CD4-positive, alpha-beta memory T cell (primary cell): ENCODE measurements around the gene RB1. TPM values are rescaled to one million over a fixed set of nuclear protein-coding genes. Genes with fewer than 3 reads are reported as not detected.

Experiments
- CTCF ChIA-PET: fragments of 350-600 bp; sonication (Branson Sonifier 250); formaldehyde crosslinking; loops from one replicate; lab custom pipeline; 2021; ENCODE audit warnings: inconsistent platforms; ENCODE audit not compliant: partially characterized antibody; lab: Charles Lee
- POLR2A ChIA-PET: fragments of 350-600 bp; sonication (Branson Sonifier 250); formaldehyde crosslinking; loops from one replicate; lab custom pipeline; 2021; ENCODE audit not compliant: partially characterized antibody; lab: Charles Lee
- DNase-seq, 5 donors: peaks; one replicate each; pipeline versions ENCODE4 v3.0.0 to v3.0.0-alpha.2; 2020 to 2022; ENCODE audit warnings: mixed read lengths in 1 of 5
- H3K27ac ChIP-seq: one replicate; pipeline ENCODE4 v1.7.0; 2013; ENCODE audit warnings: low read depth, low read length
- H3K27me3 ChIP-seq: 2 replicates; pipeline ENCODE4 v1.7.0; 2013; ENCODE audit warnings: mild to moderate bottlenecking, low read length, moderate library complexity; ENCODE audit not compliant: insufficient read depth
- H3K36me3 ChIP-seq: 2 replicates; pipeline ENCODE4 v1.7.0; 2013; ENCODE audit warnings: mild to moderate bottlenecking, low read length, moderate library complexity; ENCODE audit not compliant: insufficient read depth
- H3K4me1 ChIP-seq: 2 replicates; pipeline ENCODE4 v1.7.0; 2013; ENCODE audit warnings: mild to moderate bottlenecking, low read length, moderate library complexity; ENCODE audit not compliant: insufficient read depth
- H3K4me3 ChIP-seq, 2 donors: one replicate each; pipeline ENCODE4 v1.7.0; 2013; ENCODE audit warnings: low read length in 2 of 2, mild to moderate bottlenecking in 1 of 2
- H3K9me3 ChIP-seq, 2 donors: one replicate each; pipeline ENCODE4 v1.7.0; 2013; ENCODE audit warnings: low read length in 2 of 2, control low read depth in 1 of 2; ENCODE audit not compliant: control insufficient read depth in 1 of 2
- H3K27ac Mint-ChIP-seq, 7 donors: one replicate each; pipeline ENCODE4 v1.8.0; 2020 to 2021; ENCODE audit warnings: mixed read lengths in 7 of 7, mild to moderate bottlenecking in 6 of 7, inconsistent platforms in 3 of 7, moderate library complexity in 3 of 7
- H3K27me3 Mint-ChIP-seq, 2 donors: one replicate each; pipeline ENCODE4 v1.8.0; 2020 to 2021; ENCODE audit warnings: mixed read lengths in 2 of 2
- H3K36me3 Mint-ChIP-seq, 2 donors: one replicate each; pipeline ENCODE4 v1.8.0; 2020 to 2021; ENCODE audit warnings: mixed read lengths in 2 of 2, inconsistent platforms in 1 of 2, mild to moderate bottlenecking in 1 of 2
- H3K4me1 Mint-ChIP-seq, 4 donors: one replicate each; pipeline ENCODE4 v1.8.0; 2020 to 2021; ENCODE audit warnings: mixed read lengths in 4 of 4, mild to moderate bottlenecking in 1 of 4
- H3K4me3 Mint-ChIP-seq, 8 donors: one replicate each; pipeline ENCODE4 v1.8.0; 2020 to 2021; ENCODE audit warnings: mixed read lengths in 8 of 8, mild to moderate bottlenecking in 7 of 8, moderate library complexity in 6 of 8, inconsistent platforms in 3 of 8
- H3K9me3 Mint-ChIP-seq, 8 donors: one replicate each; pipeline ENCODE4 v1.8.0; 2020 to 2021; ENCODE audit warnings: mixed read lengths in 8 of 8, mild to moderate bottlenecking in 5 of 8, inconsistent platforms in 3 of 8, moderate library complexity in 1 of 8
- intact Hi-C: fragments of 100-400 bp; cut with micrococcal nuclease; formaldehyde crosslinking; loops from one replicate; pipeline ENCODE4 v1.15.1; 2023
- polyA plus RNA-seq, 2 donors: library from polyadenylated mRNA; unstranded; fragments of 300-500 nt; fragmentation: Illumina TruSeq; gene quantifications; one replicate each; pipeline ENCODE4 v1.2.3, GENCODE V29; 2021
- total RNA-seq, 2 experiments: library from RNA; stranded (reverse); gene quantifications; one replicate each; pipeline ENCODE4 v1.2.3, GENCODE V29; 2021

Gene RB1
- total and polyA plus RNA-seq, 4 experiments from 2014 or later, result 14.9 to 26.0 (median 20.1) TPM

- H3K27me3 Mint-ChIP-seq, result no peaks in the 10 kb centered on the region
- intact Hi-C loops, result loop anchor here (5.0 kb wide), 1 partner anchor 87 kb away; no protein-coding TSS in a partner anchor
- no peak for DNase-seq
- peaks cover 0 to 3% of the 10 kb centered on the region in 2 donors for H3K36me3 Mint-ChIP-seq
- no peaks in the 10 kb centered on the region for H3K9me3 Mint-ChIP-seq
- POLR2A ChIA-PET, result interaction anchor here (1.0 to 7.0 kb wide), 6 partner anchors 11 to 83 kb away, joined by 3 to 113 read pairs (median 4); partner anchors contain the start of gene RCBTB2
- no peak overlapping the region for H3K27ac ChIP-seq
- peak overlapping the region in 3 of 7 donors; percentile 23 to 47 (median 42) for H3K27ac Mint-ChIP-seq
- H3K36me3 ChIP-seq, result no peaks in the 10 kb centered on the region
- H3K4me1 ChIP-seq, result peaks cover 82% of the 10 kb centered on the region
- no peaks in the 10 kb centered on the region for H3K9me3 ChIP-seq
- CTCF ChIA-PET, result interaction anchor here (0.8 to 2.4 kb wide), 4 partner anchors 10 to 85 kb away, joined by 3 to 12 read pairs (median 6); no protein-coding TSS in a partner anchor
- no peak overlapping the region for H3K4me3 Mint-ChIP-seq
- peaks cover 36 to 49% (median 43%) of the 10 kb centered on the region in 4 donors for H3K4me1 Mint-ChIP-seq
- no peak overlapping the region for H3K4me3 ChIP-seq
- no peaks in the 10 kb centered on the region for H3K27me3 ChIP-seq
Observed at GRCh38 chr13:48494874-48495273, 191.3 kb downstream of the RB1 start.

GRCh38 chr13:48496271-48497161, 193.0 kb downstream of the RB1 start:
- Histone ChIP-seq H3K27ac (no peak overlapping the region), H3K9me3 (no peaks in the 10 kb centered on the region), H3K4me3 (no peak overlapping the region), H3K4me1 (peaks cover 66% of the 10 kb centered on the region), H3K36me3 (no peaks in the 10 kb centered on the region), H3K27me3 (no peaks in the 10 kb centered on the region)
- DNase-seq, result peak in 4 of 5 donors; percentile 20 to 40 (median 30)
- Mint-ChIP-seq H3K36me3 (peaks cover 0 to 1% of the 10 kb centered on the region in 2 donors), H3K4me1 (peaks cover 27 to 60% (median 43%) of the 10 kb centered on the region in 4 donors), H3K27ac (peak overlapping the region; percentile 3 to 94 (median 81)), H3K9me3 (no peaks in the 10 kb centered on the region), H3K4me3 (peak overlapping the region in 7 of 8 donors; percentile 49 to 74 (median 62)), H3K27me3 (no peaks in the 10 kb centered on the region)
- ChIA-PET POLR2A (interaction anchor here (0.6 to 7.0 kb wide), 6 partner anchors 9 to 158 kb away, joined by 3 to 113 read pairs (median 6); partner anchors contain the start of genes CYSLTR2, LPAR6 and RCBTB2), CTCF (interaction anchor here (0.6 to 2.4 kb wide), 5 partner anchors 9 to 96 kb away, joined by 3 to 12 read pairs (median 4); partner anchors contain the start of gene RCBTB2)
- intact Hi-C loops, result no loop called here

- H3K9me3 ChIP-seq, result no peaks in the 10 kb centered on the region
- no peak for DNase-seq
- H3K27ac ChIP-seq, result no peak overlapping the region
- peak overlapping the region in 1 of 7 donors; percentile 25 for H3K27ac Mint-ChIP-seq
- H3K4me3 ChIP-seq, result no peak overlapping the region
- H3K36me3 ChIP-seq, result no peaks in the 10 kb centered on the region
- no peaks in the 10 kb centered on the region for H3K9me3 Mint-ChIP-seq
- no peak overlapping the region for H3K4me3 Mint-ChIP-seq
- no peaks in the 10 kb centered on the region for H3K27me3 Mint-ChIP-seq
- POLR2A ChIA-PET, result interaction anchor here (0.7 to 7.0 kb wide), 4 partner anchors 8 to 36 kb away, joined by 3 to 113 read pairs (median 20); partner anchors contain the start of gene RCBTB2
- CTCF ChIA-PET, result no interaction called here
- peaks cover 26 to 64% (median 46%) of the 10 kb centered on the region in 4 donors for H3K4me1 Mint-ChIP-seq
- peaks cover 1 to 2% of the 10 kb centered on the region in 2 donors for H3K36me3 Mint-ChIP-seq
- H3K27me3 ChIP-seq, result no peaks in the 10 kb centered on the region
- H3K4me1 ChIP-seq, result peaks cover 54% of the 10 kb centered on the region
- intact Hi-C loops, result no loop called here
Observed at GRCh38 chr13:48497669-48498068, 194.1 kb downstream of the RB1 start.

GRCh38 chr13:48500652-48501197, 197.2 kb downstream of the RB1 start:
- H3K27ac ChIP-seq, result no peak overlapping the region
- Mint-ChIP-seq H3K4me1 (peaks cover 46 to 81% (median 67%) of the 10 kb centered on the region in 4 donors), H3K27me3 (no peaks in the 10 kb centered on the region), H3K27ac (peak overlapping the region in 4 of 7 donors; percentile 3 to 71 (median 32)), H3K9me3 (no peaks in the 10 kb centered on the region), H3K36me3 (peaks cover 1 to 7% of the 10 kb centered on the region in 2 donors), H3K4me3 (no peak overlapping the region)
- CTCF ChIA-PET, result interaction anchor here (1.0 kb wide), 1 partner anchor 9 kb away, joined by 3 read pairs; no protein-coding TSS in a partner anchor
- POLR2A ChIA-PET, result interaction anchor here (1.3 to 1.5 kb wide), 2 partner anchors 8 to 61 kb away, joined by 4 to 10 read pairs; no protein-coding TSS in a partner anchor
- intact Hi-C loops, result no loop called here
- no peaks in the 10 kb centered on the region for H3K9me3 ChIP-seq
- peaks cover 49% of the 10 kb centered on the region for H3K4me1 ChIP-seq
- H3K36me3 ChIP-seq, result no peaks in the 10 kb centered on the region
- no peak for DNase-seq
- no peaks in the 10 kb centered on the region for H3K27me3 ChIP-seq
- no peak overlapping the region for H3K4me3 ChIP-seq

GRCh38 chr13:48501705-48502104, 198.2 kb downstream of the RB1 start:
- peaks cover 49% of the 10 kb centered on the region for H3K4me1 ChIP-seq
- Mint-ChIP-seq H3K4me3 (no peak overlapping the region), H3K9me3 (no peaks in the 10 kb centered on the region), H3K36me3 (peaks cover 1 to 11% of the 10 kb centered on the region in 2 donors), H3K4me1 (peaks cover 49 to 82% (median 68%) of the 10 kb centered on the region in 4 donors), H3K27me3 (no peaks in the 10 kb centered on the region), H3K27ac (peak overlapping the region in 2 of 7 donors; percentile 26 to 50)
- no peak for DNase-seq
- H3K36me3 ChIP-seq, result no peaks in the 10 kb centered on the region
- CTCF ChIA-PET, result interaction anchor here (0.5 kb wide), 1 partner anchor 33 kb away, joined by 3 read pairs; no protein-coding TSS in a partner anchor
- POLR2A ChIA-PET, result interaction anchor here (1.3 to 1.5 kb wide), 3 partner anchors 9 to 60 kb away, joined by 4 to 10 read pairs (median 5); partner anchors contain the start of gene RCBTB2
- intact Hi-C loops, result no loop called here
- H3K4me3 ChIP-seq, result no peak overlapping the region
- no peaks in the 10 kb centered on the region for H3K9me3 ChIP-seq
- no peak overlapping the region for H3K27ac ChIP-seq
- no peaks in the 10 kb centered on the region for H3K27me3 ChIP-seq

- no peaks in the 10 kb centered on the region for H3K9me3 ChIP-seq
- no peak overlapping the region for H3K4me3 ChIP-seq
- peaks cover 48% of the 10 kb centered on the region for H3K4me1 ChIP-seq
- ChIA-PET CTCF (interaction anchor here (0.7 kb wide), 1 partner anchor 79 kb away, joined by 3 read pairs; no protein-coding TSS in a partner anchor), POLR2A (interaction anchor here (1.3 to 5.1 kb wide), 4 partner anchors 8 to 29 kb away, joined by 5 to 122 read pairs (median 70); partner anchors contain the start of gene RCBTB2)
- Mint-ChIP-seq H3K4me3 (peak overlapping the region in 1 of 8 donors; percentile 14), H3K27me3 (no peaks in the 10 kb centered on the region), H3K27ac (peak overlapping the region in 1 of 7 donors; percentile 71), H3K36me3 (peaks cover 1 to 15% of the 10 kb centered on the region in 2 donors), H3K9me3 (no peaks in the 10 kb centered on the region), H3K4me1 (peaks cover 46 to 83% (median 68%) of the 10 kb centered on the region in 4 donors)
- no peak for DNase-seq
- no peaks in the 10 kb centered on the region for H3K27me3 ChIP-seq
- no peak overlapping the region for H3K27ac ChIP-seq
- no peaks in the 10 kb centered on the region for H3K36me3 ChIP-seq
- intact Hi-C loops, result no loop called here
Observed at GRCh38 chr13:48502601-48503319, 199.2 kb downstream of the RB1 start.
